ENCODE data around the gene FGD6.

DNA sequence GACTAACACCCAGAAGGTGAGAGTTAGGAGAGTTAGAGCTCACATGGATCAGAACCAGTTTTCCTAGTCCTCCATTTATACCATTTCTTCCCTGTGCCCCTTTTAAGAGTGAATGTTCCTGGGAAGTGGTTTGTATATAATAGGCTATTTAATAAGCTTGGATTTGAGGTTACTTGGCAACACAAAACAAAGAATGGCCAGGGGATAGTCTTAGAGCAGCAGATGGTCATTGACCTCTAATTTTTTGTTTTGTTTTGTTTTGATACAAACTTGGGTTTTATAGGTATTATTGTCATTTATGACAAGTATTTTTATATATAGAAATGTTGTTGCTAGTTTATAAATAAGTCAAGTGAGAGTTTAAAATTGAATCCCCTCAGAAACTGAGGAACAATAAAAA is 36.1 kb upstream of the FGD6 start:
- TF ChIP-seq STAT1 (IDR thresholded peaks at IDR 0.05; ENCODE audit: unreplicated experiment): no peak
- no peak for TF ChIP-seq CTCF (conservative IDR thresholded peaks at IDR 0.05; ENCODE audit: low read depth in 2 of 2)
- no peak for TF ChIP-seq EZH2 (IDR thresholded peaks at IDR 0.05; ENCODE audit: low read depth, unreplicated experiment)
- TF ChIP-seq JUNB (IDR thresholded peaks at IDR 0.05; ENCODE audit: unreplicated experiment): no peak
- TF ChIP-seq, protein P1, sequence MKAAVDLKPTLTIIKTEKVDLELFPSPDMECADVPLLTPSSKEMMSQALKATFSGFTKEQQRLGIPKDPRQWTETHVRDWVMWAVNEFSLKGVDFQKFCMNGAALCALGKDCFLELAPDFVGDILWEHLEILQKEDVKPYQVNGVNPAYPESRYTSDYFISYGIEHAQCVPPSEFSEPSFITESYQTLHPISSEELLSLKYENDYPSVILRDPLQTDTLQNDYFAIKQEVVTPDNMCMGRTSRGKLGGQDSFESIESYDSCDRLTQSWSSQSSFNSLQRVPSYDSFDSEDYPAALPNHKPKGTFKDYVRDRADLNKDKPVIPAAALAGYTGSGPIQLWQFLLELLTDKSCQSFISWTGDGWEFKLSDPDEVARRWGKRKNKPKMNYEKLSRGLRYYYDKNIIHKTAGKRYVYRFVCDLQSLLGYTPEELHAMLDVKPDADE (IDR thresholded peaks at IDR 0.05): no peak
- no peak for TF ChIP-seq EZH2phosphoT487 (IDR thresholded peaks at IDR 0.05; ENCODE audit: unreplicated experiment)
- TF ChIP-seq POLR2AphosphoS5 (IDR thresholded peaks at IDR 0.05; ENCODE audit: low read depth): no peak
- TF ChIP-seq, protein P2, sequence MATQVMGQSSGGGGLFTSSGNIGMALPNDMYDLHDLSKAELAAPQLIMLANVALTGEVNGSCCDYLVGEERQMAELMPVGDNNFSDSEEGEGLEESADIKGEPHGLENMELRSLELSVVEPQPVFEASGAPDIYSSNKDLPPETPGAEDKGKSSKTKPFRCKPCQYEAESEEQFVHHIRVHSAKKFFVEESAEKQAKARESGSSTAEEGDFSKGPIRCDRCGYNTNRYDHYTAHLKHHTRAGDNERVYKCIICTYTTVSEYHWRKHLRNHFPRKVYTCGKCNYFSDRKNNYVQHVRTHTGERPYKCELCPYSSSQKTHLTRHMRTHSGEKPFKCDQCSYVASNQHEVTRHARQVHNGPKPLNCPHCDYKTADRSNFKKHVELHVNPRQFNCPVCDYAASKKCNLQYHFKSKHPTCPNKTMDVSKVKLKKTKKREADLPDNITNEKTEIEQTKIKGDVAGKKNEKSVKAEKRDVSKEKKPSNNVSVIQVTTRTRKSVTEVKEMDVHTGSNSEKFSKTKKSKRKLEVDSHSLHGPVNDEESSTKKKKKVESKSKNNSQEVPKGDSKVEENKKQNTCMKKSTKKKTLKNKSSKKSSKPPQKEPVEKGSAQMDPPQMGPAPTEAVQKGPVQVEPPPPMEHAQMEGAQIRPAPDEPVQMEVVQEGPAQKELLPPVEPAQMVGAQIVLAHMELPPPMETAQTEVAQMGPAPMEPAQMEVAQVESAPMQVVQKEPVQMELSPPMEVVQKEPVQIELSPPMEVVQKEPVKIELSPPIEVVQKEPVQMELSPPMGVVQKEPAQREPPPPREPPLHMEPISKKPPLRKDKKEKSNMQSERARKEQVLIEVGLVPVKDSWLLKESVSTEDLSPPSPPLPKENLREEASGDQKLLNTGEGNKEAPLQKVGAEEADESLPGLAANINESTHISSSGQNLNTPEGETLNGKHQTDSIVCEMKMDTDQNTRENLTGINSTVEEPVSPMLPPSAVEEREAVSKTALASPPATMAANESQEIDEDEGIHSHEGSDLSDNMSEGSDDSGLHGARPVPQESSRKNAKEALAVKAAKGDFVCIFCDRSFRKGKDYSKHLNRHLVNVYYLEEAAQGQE (IDR thresholded peaks at IDR 0.05; ENCODE audit: unreplicated experiment): no peak
- TF ChIP-seq ZNF331 (CRISPR knock-in tag; IDR thresholded peaks at IDR 0.05; ENCODE audit: low read depth): no peak
- TF ChIP-seq ZNF462 (CRISPR knock-in tag; IDR thresholded peaks at IDR 0.05): no peak
